Kidney glomerular epithelial cell (primary cell): ENCODE data around the gene PSMB10.
"Not testable (repeated sequence)": the region's sequence is repeated elsewhere in the genome, so short reads cannot be mapped to it uniquely, and the experiment has no call there.

Experiments used
- DNase-seq: peaks from one replicate; lab custom pipeline; 2025; lab: John Stamatoyannopoulos, UW

The PSMB10 gene

GRCh38 chr16:67924140-67924906, 12.3 kb downstream of the PSMB10 start:
- no peak for DNase-seq

- no peak for DNase-seq
Measured at GRCh38 chr16:67923414-67924116, 13.1 kb downstream of the PSMB10 start.

GRCh38 chr16:67922740-67923139, 13.9 kb downstream of the PSMB10 start:
- no peak for DNase-seq

GRCh38 chr16:67922221-67922620, 14.4 kb downstream of the PSMB10 start:
- DNase-seq: no peak

GRCh38 chr16:67919622-67920221, 16.9 kb downstream of the PSMB10 start:
- DNase-seq: no peak

GRCh38 chr16:67917852-67918236, 18.8 kb downstream of the PSMB10 start:
- DNase-seq: peak; percentile 73

- no peak for DNase-seq
Measured at GRCh38 chr16:67917140-67917851, 19.4 kb downstream of the PSMB10 start.

GRCh38 chr16:67915831-67916723, 20.6 kb downstream of the PSMB10 start:
- no peak for DNase-seq

GRCh38 chr16:67915496-67915769, 21.2 kb downstream of the PSMB10 start:
- DNase-seq: not testable (repeated sequence)

- no peak for DNase-seq
Measured at GRCh38 chr16:67914758-67915495, 21.7 kb downstream of the PSMB10 start.

GRCh38 chr16:67910158-67910557, 26.5 kb downstream of the PSMB10 start:
- no peak for DNase-seq

- no peak for DNase-seq
Measured at GRCh38 chr16:67909056-67909742, 27.5 kb downstream of the PSMB10 start.

- DNase-seq: no peak
Measured at GRCh38 chr16:67907397-67908180, 29.1 kb downstream of the PSMB10 start.

GRCh38 chr16:67902831-67903230, 33.8 kb downstream of the PSMB10 start:
- DNase-seq: no peak

GRCh38 chr16:67901734-67902133, 34.9 kb downstream of the PSMB10 start:
- DNase-seq: no peak

GRCh38 chr16:67897231-67897630, 39.4 kb downstream of the PSMB10 start:
- DNase-seq: peak; percentile 2

- peak; percentile 32 for DNase-seq
Measured at GRCh38 chr16:67893743-67894399, 42.8 kb downstream of the PSMB10 start.

GRCh38 chr16:67892899-67893742, 43.5 kb downstream of the PSMB10 start, which contains the start of gene PSKH1:
Gene PSKH1 (plus strand): TSS chr16:67893254. CDS start chr16:67908750, 15,496 bp downstream.
- DNase-seq: peak; percentile 95
